CD4-positive, alpha-beta T cell treated with Interleukin-4 for 1 hour (primary cell): ENCODE data around the gene TRAF3.

Source experiments
- DNase-seq, 2 donors: peaks; one replicate each; pipeline ENCODE4 v3.0.0-alpha.2; 2020 to 2022

The TRAF3 gene

GRCh38 chr14:102897299-102898027 is 120.2 kb downstream of the TRAF3 start:
- no peak for DNase-seq

GRCh38 chr14:102898298-102898697 is 121.0 kb downstream of the TRAF3 start:
- no peak for DNase-seq

- DNase-seq = peak in 1 of 2 donors; percentile 35
Observed at GRCh38 chr14:102898776-102899515, 121.7 kb downstream of the TRAF3 start.

- no peak for DNase-seq
Observed at GRCh38 chr14:102899516-102899900, 122.3 kb downstream of the TRAF3 start.

GRCh38 chr14:102900631-102901571 is 123.7 kb downstream of the TRAF3 start:
- peak; percentile 12 to 62 for DNase-seq

GRCh38 chr14:102901633-102902032 is 124.4 kb downstream of the TRAF3 start:
- peak in 1 of 2 donors; percentile 72 for DNase-seq

- no peak for DNase-seq
Observed at GRCh38 chr14:102902086-102902485, 124.8 kb downstream of the TRAF3 start.

- DNase-seq = no peak
Observed at GRCh38 chr14:102902523-102903247, 125.4 kb downstream of the TRAF3 start.

GRCh38 chr14:102903248-102903888 is 126.1 kb downstream of the TRAF3 start:
- DNase-seq = no peak

GRCh38 chr14:102903889-102904512 is 126.8 kb downstream of the TRAF3 start:
- DNase-seq = no peak

- DNase-seq = no peak
Observed at GRCh38 chr14:102905116-102906108, 128.2 kb downstream of the TRAF3 start.

GRCh38 chr14:102906616-102907302 is 129.5 kb downstream of the TRAF3 start:
- no peak for DNase-seq

- peak in 1 of 2 donors; percentile 28 for DNase-seq
Observed at GRCh38 chr14:102907303-102907844, 130.1 kb downstream of the TRAF3 start.

- no peak for DNase-seq
Observed at GRCh38 chr14:102907980-102908730, 130.9 kb downstream of the TRAF3 start.

GRCh38 chr14:102908766-102909455 is 131.7 kb downstream of the TRAF3 start:
- no peak for DNase-seq

GRCh38 chr14:102909462-102909861 is 132.2 kb downstream of the TRAF3 start:
- DNase-seq = no peak

- no peak for DNase-seq
Observed at GRCh38 chr14:102909911-102910310, 132.7 kb downstream of the TRAF3 start.

GRCh38 chr14:102910442-102910841 is 133.2 kb downstream of the TRAF3 start:
- DNase-seq = no peak
